RPMI7951 (cell line): ENCODE measurements around the gene UBALD2. TPM values are rescaled to one million over a fixed set of nuclear protein-coding genes. Genes with fewer than 3 reads are reported as not detected.
"Not testable (repeated sequence)": the region's sequence is repeated elsewhere in the genome, so short reads cannot be mapped to it uniquely, and the experiment has no call there.

ENCODE experiments used
- DNase-seq: peaks from one replicate; pipeline ENCODE4 v3.0.0-alpha.2; 2012; ENCODE audit warnings: low read depth
- total RNA-seq: library from RNA; depleted of rRNA; stranded (reverse); fragments of >200 nt; shearing (Covaris generic); gene quantifications from 2 replicates; pipeline ENCODE4 v1.2.3, GENCODE V29; 2014; rRNA removed

UBALD2 gene
- 20.5 and 22.0 TPM in 2 replicates for total RNA-seq

- DNase-seq, result peak; percentile 99
These were observed at the start of gene UBALD2 for GRCh38 chr17:76264755-76265623. TSS of gene UBALD2 (plus strand) at chr17:76265348. CDS start at chr17:76265506, 158 bp downstream.

- DNase-seq, result no peak
These were observed 48.1 kb upstream of the UBALD2 start for GRCh38 chr17:76217081-76217480.

- DNase-seq, result no peak
These were observed 45.3 kb upstream of the UBALD2 start for GRCh38 chr17:76219670-76220383.

GRCh38 chr17:76223802-76224201, 41.3 kb upstream of the UBALD2 start:
- no peak for DNase-seq

- not testable (repeated sequence) for DNase-seq
These were observed 39.6 kb upstream of the UBALD2 start for GRCh38 chr17:76225373-76226086.

GRCh38 chr17:76226749-76227148, 38.4 kb upstream of the UBALD2 start:
- not testable (repeated sequence) for DNase-seq

- peak; percentile 57 for DNase-seq
These were observed 32.8 kb upstream of the UBALD2 start for GRCh38 chr17:76232342-76232741.

GRCh38 chr17:76233588-76234353, 31.4 kb upstream of the UBALD2 start:
- no peak for DNase-seq

- no peak for DNase-seq
These were observed 30.8 kb upstream of the UBALD2 start for GRCh38 chr17:76234354-76234679.

- DNase-seq, result no peak
These were observed 29.3 kb upstream of the UBALD2 start for GRCh38 chr17:76235883-76236282.

GRCh38 chr17:76236603-76237002, 28.5 kb upstream of the UBALD2 start:
- no peak for DNase-seq

- DNase-seq, result no peak
These were observed 27.3 kb upstream of the UBALD2 start for GRCh38 chr17:76237859-76238313.

- DNase-seq, result no peak
These were observed 26.2 kb upstream of the UBALD2 start for GRCh38 chr17:76238847-76239537.

- DNase-seq, result no peak
These were observed 25.4 kb upstream of the UBALD2 start for GRCh38 chr17:76239538-76240274.

GRCh38 chr17:76240461-76241203, 24.5 kb upstream of the UBALD2 start, which contains the start of gene RNF157:
TSS of gene RNF157 (minus strand) at chr17:76240493. CDS start at chr17:76240240, 253 bp downstream.
- peak; percentile 66 for DNase-seq

GRCh38 chr17:76241204-76241538, 24.0 kb upstream of the UBALD2 start:
- no peak for DNase-seq

- no peak for DNase-seq
These were observed 23.4 kb upstream of the UBALD2 start for GRCh38 chr17:76241691-76242255.

GRCh38 chr17:76243826-76244679, 21.1 kb upstream of the UBALD2 start:
- peak; percentile 85 for DNase-seq
